BLaER1 treated with 17β-estradiol and CSF1 and Interleukin-3, amounts not matched to agents 10 nM and 100 nM (cell line): Measurements from ENCODE around the gene PRG3.
"Not testable (repeated sequence)": the region's sequence is repeated elsewhere in the genome, so short reads cannot be mapped to it uniquely, and the experiment has no call there.

Source experiments
- H3K27ac ChIP-seq, 11 experiments: shearing (Covaris generic); formaldehyde crosslinking; 2 replicates each; pipeline ENCODE4 v1.8.1; 2022
- H3K27me3 ChIP-seq, 11 experiments: shearing (Covaris generic); formaldehyde crosslinking; 2 replicates each; pipeline ENCODE4 v1.8.1; 2022
- H3K36me3 ChIP-seq, 11 experiments: shearing (Covaris generic); formaldehyde crosslinking; 2 replicates each; pipeline ENCODE4 v1.8.1; 2022
- H3K4me1 ChIP-seq, 10 experiments: shearing (Covaris generic); formaldehyde crosslinking; 2 replicates each; pipeline ENCODE4 v1.8.1; 2022
- H3K4me2 ChIP-seq, 11 experiments: shearing (Covaris generic); formaldehyde crosslinking; 2 replicates each; pipeline ENCODE4 v1.8.1; 2022
- H3K4me3 ChIP-seq, 10 experiments: shearing (Covaris generic); formaldehyde crosslinking; 2 replicates each; pipeline ENCODE4 v1.8.1; 2022
- H3K9ac ChIP-seq, 11 experiments: shearing (Covaris generic); formaldehyde crosslinking; 2 replicates each; pipeline ENCODE4 v1.8.1; 2022
- H3K9me3 ChIP-seq, 11 experiments: shearing (Covaris generic); formaldehyde crosslinking; replicated peaks in 1 of 11; 2 replicates each; pipeline ENCODE4 v1.8.1; 2022
- H4K20me1 ChIP-seq, 11 experiments: shearing (Covaris generic); formaldehyde crosslinking; 2 replicates each; pipeline ENCODE4 v1.8.1; 2022
- Cebpa-rat ChIP-seq, 11 experiments: shearing (Covaris generic); IDR thresholded peaks; 2 replicates each; pipeline ENCODE4 v1.8.1; 2022

Gene PRG3

GRCh38 chr11:57407010-57407920 is 26.3 kb upstream of the PRG3 start:
- Histone ChIP-seq H3K4me2 (peak overlapping the region; percentile 61 to 88 (median 82)), H3K4me1 (peaks cover 52 to 86% (median 72%) of the 10 kb centered on the region in 10 experiments), H3K9me3 (peaks cover 9 to 21% (median 13%) of the 10 kb centered on the region in 11 experiments; a peak in 20 of 22 replicates), H3K4me3 (peak overlapping the region in 6 of 10 experiments; percentile 10 to 39 (median 24); a peak in 8 of 20 replicates), H3K36me3 (peaks cover 67 to 97% (median 80%) of the 10 kb centered on the region in 11 experiments), H3K27ac (peak overlapping the region; percentile 29 to 86 (median 69); a peak in 21 of 22 replicates), H3K9ac (peak overlapping the region; percentile 5 to 74 (median 56); a peak in 19 of 22 replicates), H3K27me3 (no peaks in the 10 kb centered on the region), H4K20me1 (peaks cover 17 to 56% (median 42%) of the 10 kb centered on the region in 11 experiments; a peak in 21 of 22 replicates)
- TF ChIP-seq Cebpa-rat (IDR thresholded peaks at IDR 0.05): no peak

GRCh38 chr11:57406337-57406904 is 25.5 kb upstream of the PRG3 start:
- no peaks in the 10 kb centered on the region for H3K27me3 ChIP-seq
- H4K20me1 ChIP-seq: peaks cover 17 to 51% (median 42%) of the 10 kb centered on the region in 11 experiments; a peak in 21 of 22 replicates
- H3K9me3 ChIP-seq: peaks cover 4 to 13% (median 10%) of the 10 kb centered on the region in 11 experiments; a peak in 20 of 22 replicates
- H3K4me2 ChIP-seq: peak overlapping the region; percentile 61 to 88 (median 82)
- H3K4me3 ChIP-seq: peak overlapping the region in 6 of 10 experiments; percentile 10 to 39 (median 24); a peak in 7 of 20 replicates
- H3K4me1 ChIP-seq: peaks cover 52 to 85% (median 72%) of the 10 kb centered on the region in 10 experiments
- peaks cover 58 to 91% (median 72%) of the 10 kb centered on the region in 11 experiments for H3K36me3 ChIP-seq
- peak overlapping the region in 10 of 11 experiments; percentile 5 to 74 (median 58); a peak in 16 of 22 replicates for H3K9ac ChIP-seq
- TF ChIP-seq Cebpa-rat (IDR thresholded peaks at IDR 0.05): no peak
- peak overlapping the region; percentile 29 to 86 (median 69); a peak in 21 of 22 replicates for H3K27ac ChIP-seq

- TF ChIP-seq Cebpa-rat (IDR thresholded peaks at IDR 0.05): no peak
- peak overlapping the region in 7 of 11 experiments; percentile 2 to 74 (median 53); a peak in 9 of 22 replicates for H3K9ac ChIP-seq
- peaks cover 0 to 5% (median 0%) of the 10 kb centered on the region in 11 experiments; a peak in 5 of 22 replicates for H3K9me3 ChIP-seq
- H3K36me3 ChIP-seq: peaks cover 49 to 80% (median 62%) of the 10 kb centered on the region in 11 experiments
- H3K27me3 ChIP-seq: no peaks in the 10 kb centered on the region
- peak overlapping the region in 1 of 10 experiments; percentile 18; a peak in 1 of 20 replicates for H3K4me3 ChIP-seq
- H3K4me1 ChIP-seq: peaks cover 49 to 76% (median 69%) of the 10 kb centered on the region in 10 experiments
- peaks cover 15 to 49% (median 38%) of the 10 kb centered on the region in 11 experiments; a peak in 21 of 22 replicates for H4K20me1 ChIP-seq
- H3K27ac ChIP-seq: peak overlapping the region in 10 of 11 experiments; percentile 28 to 86 (median 72); a peak in 20 of 22 replicates
- peak overlapping the region; percentile 61 to 88 (median 82); a peak in 21 of 22 replicates for H3K4me2 ChIP-seq
Observed at GRCh38 chr11:57405271-57405860, 24.4 kb upstream of the PRG3 start.

GRCh38 chr11:57403802-57404147 is 22.8 kb upstream of the PRG3 start:
- Histone ChIP-seq H3K27me3 (no peaks in the 10 kb centered on the region), H3K4me1 (peaks cover 33 to 60% (median 53%) of the 10 kb centered on the region in 10 experiments), H3K9ac (no peak overlapping the region), H3K36me3 (peaks cover 33 to 64% (median 46%) of the 10 kb centered on the region in 11 experiments), H3K4me2 (peak overlapping the region in 5 of 11 experiments; percentile 17 to 86 (median 47); a peak in 11 of 22 replicates), H3K4me3 (no peak overlapping the region), H3K27ac (peak overlapping the region in 1 of 11 experiments; percentile 6; a peak in 1 of 22 replicates), H3K9me3 (peaks cover 0 to 5% (median 0%) of the 10 kb centered on the region in 11 experiments; a peak in 2 of 22 replicates), H4K20me1 (peaks cover 0 to 33% (median 23%) of the 10 kb centered on the region in 11 experiments; a peak in 19 of 22 replicates)
- no peak for TF ChIP-seq Cebpa-rat (IDR thresholded peaks at IDR 0.05)

GRCh38 chr11:57403003-57403801 is 22.3 kb upstream of the PRG3 start:
- not testable (repeated sequence) for H3K27ac ChIP-seq, H3K4me3 ChIP-seq, H3K27me3 ChIP-seq, H3K9ac ChIP-seq, H3K9me3 ChIP-seq
- Histone ChIP-seq H3K4me1 (peaks cover 27 to 55% (median 47%) of the 10 kb centered on the region in 10 experiments), H4K20me1 (peaks cover 0 to 27% (median 17%) of the 10 kb centered on the region in 11 experiments; a peak in 16 of 22 replicates), H3K4me2 (peak overlapping the region in 5 of 11 experiments; percentile 17 to 86 (median 47); a peak in 9 of 22 replicates), H3K36me3 (peaks cover 27 to 59% (median 40%) of the 10 kb centered on the region in 11 experiments)

GRCh38 chr11:57402188-57403002 is 21.4 kb upstream of the PRG3 start:
- Histone ChIP-seq H3K27ac (peak overlapping the region in 1 of 11 experiments; percentile 34; a peak in 1 of 22 replicates), H3K36me3 (peaks cover 19 to 50% (median 32%) of the 10 kb centered on the region in 11 experiments), H3K9me3 (peaks cover 0 to 5% (median 0%) of the 10 kb centered on the region in 11 experiments; a peak in 2 of 22 replicates), H3K4me1 (peaks cover 19 to 49% (median 41%) of the 10 kb centered on the region in 10 experiments), H3K4me3 (no peak overlapping the region), H3K9ac (no peak overlapping the region), H3K4me2 (no peak overlapping the region), H3K27me3 (no peaks in the 10 kb centered on the region), H4K20me1 (peaks cover 0 to 19% (median 10%) of the 10 kb centered on the region in 11 experiments; a peak in 12 of 22 replicates)
- TF ChIP-seq Cebpa-rat (IDR thresholded peaks at IDR 0.05): no peak

GRCh38 chr11:57399972-57400578 is 19.1 kb upstream of the PRG3 start:
- Histone ChIP-seq H3K4me3 (no peak overlapping the region), H3K9ac (no peak overlapping the region), H4K20me1 (peaks cover 0 to 7% (median 0%) of the 10 kb centered on the region in 11 experiments; a peak in 1 of 22 replicates), H3K36me3 (peaks cover 7 to 28% (median 16%) of the 10 kb centered on the region in 11 experiments; a peak in 20 of 22 replicates), H3K4me2 (no peak overlapping the region), H3K9me3 (peaks cover 0 to 5% (median 0%) of the 10 kb centered on the region in 11 experiments; a peak in 2 of 22 replicates), H3K27me3 (no peaks in the 10 kb centered on the region), H3K27ac (no peak overlapping the region), H3K4me1 (peaks cover 0 to 35% (median 24%) of the 10 kb centered on the region in 10 experiments; a peak in 17 of 20 replicates)
- no peak for TF ChIP-seq Cebpa-rat (IDR thresholded peaks at IDR 0.05)
